ENCODE measurements around the gene NRXN3. TPM values are rescaled to one million over a fixed set of nuclear protein-coding genes. Genes with fewer than 3 reads are reported as not detected.

Gene NRXN3
- polyA plus RNA-seq, 1 of the 3 experiments (the other 2 are of a cell fraction), result 1.6 TPM

DNA sequence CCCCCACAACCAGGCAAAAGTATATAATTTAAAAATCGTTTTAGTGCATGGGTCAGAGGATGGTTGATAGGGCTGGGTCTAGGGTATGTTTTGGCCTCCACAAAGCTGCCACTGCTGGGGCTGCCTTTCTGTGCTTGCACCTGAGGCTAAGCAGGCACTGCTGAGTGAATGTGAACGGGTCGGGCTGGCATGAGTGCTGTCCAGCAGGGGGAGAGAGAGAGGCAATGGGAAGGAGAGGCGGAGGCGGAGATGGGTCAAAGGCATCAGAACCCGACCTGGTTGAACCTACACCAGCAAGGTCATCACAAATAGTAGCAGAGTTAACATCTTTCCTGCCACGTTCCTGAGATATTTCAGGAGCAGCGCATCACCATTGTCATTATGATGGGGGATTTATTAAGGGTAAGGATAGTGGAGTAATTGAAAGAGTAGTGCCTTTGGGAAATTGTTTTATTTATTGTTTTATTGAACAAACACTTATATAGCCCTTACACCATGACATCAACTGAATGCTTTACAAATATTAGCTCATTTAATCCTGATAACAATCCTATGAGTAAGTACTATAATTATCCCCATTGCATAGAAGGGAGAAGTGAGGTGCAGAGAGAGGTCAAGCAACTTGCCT lies 5.8 kb upstream of the NRXN3 start:
- no peaks in the 10 kb centered on the region for H4K20me1 ChIP-seq (ENCODE audit: insufficient read depth)
- no peak overlapping the region for H2AFZ ChIP-seq (ENCODE audit: low read depth)
- no peak overlapping the region for H3K27ac ChIP-seq (ENCODE audit: low read depth in 2 of 2, low read length in 1 of 2)
- no peaks in the 10 kb centered on the region for H3K9me2 ChIP-seq
- ChIA-PET CTCF (interaction anchor here (0.6 to 1.8 kb wide), 9 partner anchors 8 to 434 kb away, joined by 3 to 7 read pairs (median 4); no protein-coding TSS in a partner anchor), POLR2A (no interaction called here)
- H3K4me1 ChIP-seq (ENCODE audit: control insufficient read depth in 1 of 2, insufficient read depth in 2 of 2, low read depth in 1 of 2, low read length in 1 of 2), result no peaks in the 10 kb centered on the region; a peak in 1 of 4 replicates
- H3K27me3 ChIP-seq (ENCODE audit: insufficient read depth), result no peaks in the 10 kb centered on the region
- H3K79me2 ChIP-seq (ENCODE audit: insufficient read depth), result no peaks in the 10 kb centered on the region
- no peak overlapping the region for H3K9ac ChIP-seq
- 23% methylated on average over 8 of the region's 8 CpGs for whole genome bisulfite sequencing (ENCODE audit: low lambda C conversion rate)
- TF ChIP-seq TEAD4 (IDR thresholded peaks at IDR 0.05; ENCODE audit: borderline replicate concordance, insufficient read depth) (no peak), POLR2AphosphoS5 (IDR thresholded peaks at IDR 0.05; ENCODE audit: low read depth, low read length) (no peak), FOXJ3 (CRISPR knock-in tag; IDR thresholded peaks at IDR 0.05) (no peak), SMC3 (IDR thresholded peaks at IDR 0.05; ENCODE audit: low read depth, low read length) (peak; percentile 35; the same call in 1 of the 2 replicates), RAD21 (IDR thresholded peaks at IDR 0.05; ENCODE audit: low read length) (peak; percentile 58)
- TF ChIP-seq, protein P1, sequence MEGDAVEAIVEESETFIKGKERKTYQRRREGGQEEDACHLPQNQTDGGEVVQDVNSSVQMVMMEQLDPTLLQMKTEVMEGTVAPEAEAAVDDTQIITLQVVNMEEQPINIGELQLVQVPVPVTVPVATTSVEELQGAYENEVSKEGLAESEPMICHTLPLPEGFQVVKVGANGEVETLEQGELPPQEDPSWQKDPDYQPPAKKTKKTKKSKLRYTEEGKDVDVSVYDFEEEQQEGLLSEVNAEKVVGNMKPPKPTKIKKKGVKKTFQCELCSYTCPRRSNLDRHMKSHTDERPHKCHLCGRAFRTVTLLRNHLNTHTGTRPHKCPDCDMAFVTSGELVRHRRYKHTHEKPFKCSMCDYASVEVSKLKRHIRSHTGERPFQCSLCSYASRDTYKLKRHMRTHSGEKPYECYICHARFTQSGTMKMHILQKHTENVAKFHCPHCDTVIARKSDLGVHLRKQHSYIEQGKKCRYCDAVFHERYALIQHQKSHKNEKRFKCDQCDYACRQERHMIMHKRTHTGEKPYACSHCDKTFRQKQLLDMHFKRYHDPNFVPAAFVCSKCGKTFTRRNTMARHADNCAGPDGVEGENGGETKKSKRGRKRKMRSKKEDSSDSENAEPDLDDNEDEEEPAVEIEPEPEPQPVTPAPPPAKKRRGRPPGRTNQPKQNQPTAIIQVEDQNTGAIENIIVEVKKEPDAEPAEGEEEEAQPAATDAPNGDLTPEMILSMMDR (IDR thresholded peaks at IDR 0.05), result peak; percentile 11; the same call in 1 of the 2 replicates
- no peaks in the 10 kb centered on the region for H3F3A ChIP-seq (replicated peaks; ENCODE audit: insufficient read depth)
- H3K36me3 ChIP-seq (replicated peaks in 1 of 2; ENCODE audit: control insufficient read depth in 1 of 2, insufficient read depth in 2 of 2, low read length in 1 of 2), result no peaks in the 10 kb centered on the region
- no peaks in the 10 kb centered on the region for H3K9me3 ChIP-seq
- DNase-seq, result peak; percentile 61
- no peak overlapping the region; a peak in 1 of 4 replicates for H3K4me3 ChIP-seq (ENCODE audit: low read depth in 2 of 2, low read length in 1 of 2)
- H3K4me2 ChIP-seq, result no peak overlapping the region

DNA sequence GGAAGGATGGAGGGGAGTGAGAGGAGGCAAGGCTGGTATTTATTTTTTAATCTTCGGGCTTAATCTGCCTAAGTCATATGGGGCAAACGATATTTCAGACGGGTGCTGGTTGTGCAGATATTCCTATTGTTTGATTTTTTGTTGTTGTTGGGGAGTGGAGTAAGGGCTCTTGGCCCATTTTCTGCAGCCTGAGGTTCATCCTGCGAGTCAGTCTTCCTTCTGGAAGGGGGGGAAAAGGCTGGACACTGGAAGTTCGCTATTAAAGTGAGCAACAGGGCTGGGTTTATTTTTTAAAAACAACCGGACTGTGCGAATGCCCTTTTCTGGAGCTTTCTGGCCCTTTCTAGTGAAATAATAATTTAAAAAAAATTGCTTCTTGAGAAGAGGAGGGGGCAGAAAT lies 2.3 kb downstream of the NRXN3 start:
- Histone ChIP-seq H3K27me3 (ENCODE audit: insufficient read depth) (no peaks in the 10 kb centered on the region), H3K79me2 (ENCODE audit: insufficient read depth) (no peaks in the 10 kb centered on the region), H3K4me1 (ENCODE audit: control insufficient read depth in 1 of 2, insufficient read depth in 2 of 2, low read depth in 1 of 2, low read length in 1 of 2) (peaks cover 0 to 2% of the 10 kb centered on the region in 2 experiments; a peak in 1 of 4 replicates), H3K36me3 (replicated peaks in 1 of 2; ENCODE audit: control insufficient read depth in 1 of 2, insufficient read depth in 2 of 2, low read length in 1 of 2) (no peaks in the 10 kb centered on the region), H3K4me3 (ENCODE audit: low read depth in 2 of 2, low read length in 1 of 2) (no peak overlapping the region), H3K4me2 (no peak overlapping the region), H3K27ac (ENCODE audit: low read depth in 2 of 2, low read length in 1 of 2) (no peak overlapping the region), H2AFZ (ENCODE audit: low read depth) (no peak overlapping the region), H3K9me3 (no peaks in the 10 kb centered on the region), H3K9me2 (no peaks in the 10 kb centered on the region), H3F3A (replicated peaks; ENCODE audit: insufficient read depth) (no peaks in the 10 kb centered on the region), H4K20me1 (ENCODE audit: insufficient read depth) (no peaks in the 10 kb centered on the region), H3K9ac (no peak overlapping the region)
- CTCF ChIA-PET, result interaction anchor here (1.1 kb wide), 1 partner anchor 8 kb away, joined by 3 read pairs; no protein-coding TSS in a partner anchor
- no peak for TF ChIP-seq TAF1 (IDR thresholded peaks at IDR 0.05; ENCODE audit: borderline replicate concordance, low read depth, low read length)
- no peak for TF ChIP-seq FOXJ3 (CRISPR knock-in tag; IDR thresholded peaks at IDR 0.05)
- no peak for TF ChIP-seq JUND (IDR thresholded peaks at IDR 0.05)
- TF ChIP-seq TEAD4 (IDR thresholded peaks at IDR 0.05; ENCODE audit: borderline replicate concordance, insufficient read depth), result no peak
- TF ChIP-seq, protein P2, sequence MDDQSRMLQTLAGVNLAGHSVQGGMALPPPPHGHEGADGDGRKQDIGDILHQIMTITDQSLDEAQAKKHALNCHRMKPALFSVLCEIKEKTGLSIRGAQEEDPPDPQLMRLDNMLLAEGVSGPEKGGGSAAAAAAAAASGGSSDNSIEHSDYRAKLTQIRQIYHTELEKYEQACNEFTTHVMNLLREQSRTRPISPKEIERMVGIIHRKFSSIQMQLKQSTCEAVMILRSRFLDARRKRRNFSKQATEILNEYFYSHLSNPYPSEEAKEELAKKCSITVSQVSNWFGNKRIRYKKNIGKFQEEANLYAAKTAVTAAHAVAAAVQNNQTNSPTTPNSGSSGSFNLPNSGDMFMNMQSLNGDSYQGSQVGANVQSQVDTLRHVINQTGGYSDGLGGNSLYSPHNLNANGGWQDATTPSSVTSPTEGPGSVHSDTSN (IDR thresholded peaks at IDR 0.05), result no peak
- TF ChIP-seq RAD21 (IDR thresholded peaks at IDR 0.05; ENCODE audit: low read length), result no peak
- no peak for TF ChIP-seq YY1 (IDR thresholded peaks at IDR 0.05; ENCODE audit: low read depth)
- no peak for TF ChIP-seq RCOR1 (IDR thresholded peaks at IDR 0.05; ENCODE audit: low read length)
- TF ChIP-seq POLR2AphosphoS5 (IDR thresholded peaks at IDR 0.05; ENCODE audit: low read depth, low read length), result no peak
- no peak for TF ChIP-seq NRF1 (IDR thresholded peaks at IDR 0.05; ENCODE audit: low read depth, low read length)
- no peak for TF ChIP-seq GABPA (IDR thresholded peaks at IDR 0.05; ENCODE audit: low read depth)
- no peak for TF ChIP-seq FOSL2 (IDR thresholded peaks at IDR 0.05; ENCODE audit: borderline replicate concordance, low read depth)
- TF ChIP-seq, protein P3, sequence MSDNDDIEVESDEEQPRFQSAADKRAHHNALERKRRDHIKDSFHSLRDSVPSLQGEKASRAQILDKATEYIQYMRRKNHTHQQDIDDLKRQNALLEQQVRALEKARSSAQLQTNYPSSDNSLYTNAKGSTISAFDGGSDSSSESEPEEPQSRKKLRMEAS (IDR thresholded peaks at IDR 0.05; ENCODE audit: low read depth), result no peak
- TF ChIP-seq, protein P1 (IDR thresholded peaks at IDR 0.05), result no peak
- no peak for TF ChIP-seq EP300 (IDR thresholded peaks at IDR 0.05; ENCODE audit: borderline replicate concordance in 1 of 2, low read depth in 1 of 2, low read length in 1 of 2)
- TF ChIP-seq GATA2 (CRISPR knock-in tag; IDR thresholded peaks at IDR 0.05), result no peak
- no peak for TF ChIP-seq RXRA (IDR thresholded peaks at IDR 0.05; ENCODE audit: borderline replicate concordance, low read depth)
- TF ChIP-seq, protein P4, sequence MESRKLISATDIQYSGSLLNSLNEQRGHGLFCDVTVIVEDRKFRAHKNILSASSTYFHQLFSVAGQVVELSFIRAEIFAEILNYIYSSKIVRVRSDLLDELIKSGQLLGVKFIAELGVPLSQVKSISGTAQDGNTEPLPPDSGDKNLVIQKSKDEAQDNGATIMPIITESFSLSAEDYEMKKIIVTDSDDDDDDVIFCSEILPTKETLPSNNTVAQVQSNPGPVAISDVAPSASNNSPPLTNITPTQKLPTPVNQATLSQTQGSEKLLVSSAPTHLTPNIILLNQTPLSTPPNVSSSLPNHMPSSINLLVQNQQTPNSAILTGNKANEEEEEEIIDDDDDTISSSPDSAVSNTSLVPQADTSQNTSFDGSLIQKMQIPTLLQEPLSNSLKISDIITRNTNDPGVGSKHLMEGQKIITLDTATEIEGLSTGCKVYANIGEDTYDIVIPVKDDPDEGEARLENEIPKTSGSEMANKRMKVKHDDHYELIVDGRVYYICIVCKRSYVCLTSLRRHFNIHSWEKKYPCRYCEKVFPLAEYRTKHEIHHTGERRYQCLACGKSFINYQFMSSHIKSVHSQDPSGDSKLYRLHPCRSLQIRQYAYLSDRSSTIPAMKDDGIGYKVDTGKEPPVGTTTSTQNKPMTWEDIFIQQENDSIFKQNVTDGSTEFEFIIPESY (IDR thresholded peaks at IDR 0.05; ENCODE audit: borderline replicate concordance, low read depth), result no peak
- POLR2A ChIA-PET, result no interaction called here
- DNase-seq, result no peak
- WGBS (ENCODE audit: low lambda C conversion rate), result 51% methylated on average over 7 of the region's 7 CpGs

Measured in SK-N-SH (cell line).